K562 (cell line): Measurements from ENCODE around the gene OPA1. TPM values are rescaled to one million over a fixed set of nuclear protein-coding genes. Genes with fewer than 3 reads are reported as not detected.

ENCODE experiments used
- CCAR2 ChIP-seq: fragments of 200-400 bp; formaldehyde crosslinking; IDR thresholded peaks from 2 replicates; pipeline ENCODE4 v1.6.1; 2017; ENCODE audit warnings: mild to moderate bottlenecking, low read depth, low read length
- CHD1 ChIP-seq: fragments of 200-600 bp; sonication (generic); IDR thresholded peaks from one replicate; pipeline ENCODE4 v1.6.1; 2012; ENCODE audit warnings: mild to moderate bottlenecking, moderate library complexity, low read length, inconsistent platforms
- CTBP1 ChIP-seq: fragments of 450-650 bp; IDR thresholded peaks from 2 replicates; pipeline ENCODE4 v1.6.1; 2016; ENCODE audit warnings: borderline replicate concordance
- ETV1 ChIP-seq: fragments of 450-650 bp; conservative IDR thresholded peaks from 2 replicates; pipeline ENCODE4 v1.6.1; 2016; ENCODE audit warnings: missing genetic modification characterization, control low read depth, low read depth, missing compliant biosample characterization
- HCFC1 ChIP-seq: IDR thresholded peaks from 2 replicates; pipeline ENCODE4 v1.6.1; 2012; ENCODE audit warnings: low read depth, low read length, improper control_type of control experiment
- HDAC1 ChIP-seq, 2 experiments: fragments of 450-650 bp; IDR thresholded peaks; 2 replicates each; pipeline ENCODE4 v1.6.1; 2016 to 2017; ENCODE audit warnings: inconsistent platforms in 1 of 2, mild to moderate bottlenecking in 1 of 2, moderate library complexity in 1 of 2
- HNRNPK ChIP-seq: fragments of 200-400 bp; formaldehyde crosslinking; IDR thresholded peaks from one replicate; pipeline ENCODE4 v1.6.1; 2018; ENCODE audit warnings: mild to moderate bottlenecking, low read depth, low read length; ENCODE audit not compliant: poor library complexity, severe bottlenecking
- NCOA4 ChIP-seq: fragments of 450-650 bp; IDR thresholded peaks from 2 replicates; pipeline ENCODE4 v1.6.1; 2018; ENCODE audit warnings: mild to moderate bottlenecking; ENCODE audit not compliant: partially characterized antibody
- SRF ChIP-seq, 2 experiments: fragments of 250-450, 450-650 bp in 1 of 2; sonication (Bioruptor Pico) in 1 of 2; sonication (generic) in 1 of 2; formaldehyde crosslinking; IDR thresholded peaks; 2 replicates each; pipeline versions ENCODE4 v1.5.0 to v1.5.1; 2020 to 2022; ENCODE audit warnings: mild to moderate bottlenecking in 1 of 2, missing genetic modification reagents in 1 of 2
- STAT5A ChIP-seq: IDR thresholded peaks from 2 replicates; pipeline ENCODE4 v1.6.1; 2012; ENCODE audit warnings: low read length, inconsistent platforms, borderline replicate concordance
- THRAP3 ChIP-seq: fragments of 450-650 bp; IDR thresholded peaks from 2 replicates; pipeline ENCODE4 v1.6.1; 2016; ENCODE audit warnings: mild to moderate bottlenecking, inconsistent platforms, borderline replicate concordance
- ZNF253 ChIP-seq: fragments of 250-450 bp; sonication (Bioruptor Pico); conservative IDR thresholded peaks from 2 replicates; pipeline ENCODE4 v1.6.1; 2021; ENCODE audit warnings: mild to moderate bottlenecking
- ZNF507 ChIP-seq: conservative IDR thresholded peaks from 2 replicates; pipeline ENCODE4 v1.6.1; 2017; ENCODE audit warnings: missing genetic modification characterization, missing compliant biosample characterization
- ZNF668 ChIP-seq: fragments of 250-450 bp; sonication (Bioruptor Pico); IDR thresholded peaks from 2 replicates; pipeline ENCODE4 v1.8.0; 2022; ENCODE audit warnings: mild to moderate bottlenecking, inconsistent platforms
- ZNF830 ChIP-seq: fragments of 250-450 bp; sonication (Bioruptor Pico); IDR thresholded peaks from 2 replicates; pipeline ENCODE4 v1.5.0; 2021; ENCODE audit warnings: mild to moderate bottlenecking
- polyA plus RNA-seq, 8 experiments: library from polyadenylated mRNA; depleted of rRNA in 4 of 8; stranded (reverse) in 5 of 8; unstranded in 3 of 8; fragments of >200 nt; fragmentation: Nextera tagmentation in 2 of 8; fragmentation: Illumina TruSeq in 1 of 8; extraction: Ambion mirVana in 2 of 8; extraction: Trizol in 1 of 8; gene quantifications; 2 replicates each; pipeline versions ENCODE4 v1.2.1 to v1.2.3, GENCODE V29; 2011 to 2014; ENCODE audit warnings: inconsistent platforms in 1 of 8, missing spikeins in 1 of 8
- total RNA-seq, 7 experiments: library from RNA; depleted of rRNA in 6 of 7; stranded (reverse); fragments of >200 nt in 6 of 7; fragmentation: Illumina TruSeq in 2 of 7; extraction: Trizol in 2 of 7; gene quantifications; 2 replicates each; pipeline versions ENCODE4 v1.2.1 to v1.2.3, GENCODE V29; 2011 to 2021; ENCODE audit warnings: low replicate concordance in 1 of 7
- TF ChIP-seq, protein P1 (sequence below): fragments of 450-650 bp; conservative IDR thresholded peaks from 2 replicates; pipeline ENCODE4 v1.6.1; 2016; ENCODE audit warnings: missing genetic modification characterization, low read depth, mild to moderate bottlenecking, missing compliant biosample characterization, moderate library complexity
- TF ChIP-seq, protein P2 (sequence below): fragments of 250-450 bp; sonication (Bioruptor Pico); IDR thresholded peaks from 2 replicates; pipeline ENCODE4 v1.5.0; 2022; ENCODE audit warnings: mild to moderate bottlenecking
- TF ChIP-seq, protein P3 (sequence below), 2 experiments: fragments of 450-650 bp; conservative IDR thresholded peaks; 2 replicates each; pipeline ENCODE4 v1.6.1; 2017; ENCODE audit warnings: mild to moderate bottlenecking in 2 of 2, moderate library complexity in 2 of 2
- TF ChIP-seq, protein P4 (sequence below): sonication (generic); formaldehyde crosslinking; IDR thresholded peaks from 2 replicates; pipeline ENCODE4 v1.8.0; 2022; ENCODE audit warnings: mild to moderate bottlenecking, missing genetic modification reagents
- TF ChIP-seq, protein P5 (sequence below): fragments of 250-450 bp; sonication (Bioruptor Pico); IDR thresholded peaks from 2 replicates; pipeline ENCODE4 v1.4.0; 2020; ENCODE audit warnings: mild to moderate bottlenecking

Gene OPA1
- total and polyA plus RNA-seq, 9 of the 15 experiments (the other 6 are each of a cell fraction or from before 2014, with no cell fraction given): 19.7 to 127 (median 94.7) TPM

DNA sequence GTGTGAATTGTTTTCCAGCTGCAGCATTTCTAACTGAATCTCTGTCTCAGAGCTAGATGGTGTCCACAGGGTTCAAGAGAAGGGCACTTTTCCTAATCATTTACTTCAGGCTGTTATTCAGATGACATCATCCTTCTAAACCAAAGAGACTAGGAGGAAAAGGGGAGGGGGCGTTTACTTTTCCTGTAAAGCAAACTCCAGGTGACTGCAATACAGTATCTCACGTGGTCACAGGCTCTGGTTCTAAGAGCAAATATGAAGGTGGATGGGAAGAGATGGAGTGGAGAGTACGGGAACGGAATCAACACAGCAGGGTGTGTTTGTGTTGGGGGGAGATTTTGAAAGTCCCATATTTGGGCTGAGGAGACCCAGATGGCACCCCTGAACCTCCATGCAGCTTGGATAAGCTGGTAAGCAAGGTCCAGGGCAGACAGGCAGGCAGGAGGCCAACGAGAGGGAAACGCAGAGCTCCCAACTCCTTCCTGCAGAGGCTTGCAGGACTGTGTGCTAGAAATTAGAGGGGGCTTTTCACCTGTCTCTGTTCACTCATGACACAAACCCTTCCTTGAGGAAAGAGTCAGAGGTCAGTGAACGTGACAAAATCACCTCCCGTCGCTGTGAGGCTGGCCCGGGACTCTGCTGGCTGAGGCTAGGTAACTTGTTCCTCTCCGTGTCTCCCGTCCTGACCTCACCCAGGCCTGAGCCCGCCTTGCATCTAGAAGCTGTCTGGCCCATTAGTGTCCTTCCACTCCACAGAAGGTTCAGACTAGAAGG is 151.2 kb downstream of the OPA1 start (continued):
- TF ChIP-seq HNRNPK: no peak
- TF ChIP-seq, protein P1, sequence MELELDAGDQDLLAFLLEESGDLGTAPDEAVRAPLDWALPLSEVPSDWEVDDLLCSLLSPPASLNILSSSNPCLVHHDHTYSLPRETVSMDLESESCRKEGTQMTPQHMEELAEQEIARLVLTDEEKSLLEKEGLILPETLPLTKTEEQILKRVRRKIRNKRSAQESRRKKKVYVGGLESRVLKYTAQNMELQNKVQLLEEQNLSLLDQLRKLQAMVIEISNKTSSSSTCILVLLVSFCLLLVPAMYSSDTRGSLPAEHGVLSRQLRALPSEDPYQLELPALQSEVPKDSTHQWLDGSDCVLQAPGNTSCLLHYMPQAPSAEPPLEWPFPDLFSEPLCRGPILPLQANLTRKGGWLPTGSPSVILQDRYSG (tag): no peak
- TF ChIP-seq, protein P2, sequence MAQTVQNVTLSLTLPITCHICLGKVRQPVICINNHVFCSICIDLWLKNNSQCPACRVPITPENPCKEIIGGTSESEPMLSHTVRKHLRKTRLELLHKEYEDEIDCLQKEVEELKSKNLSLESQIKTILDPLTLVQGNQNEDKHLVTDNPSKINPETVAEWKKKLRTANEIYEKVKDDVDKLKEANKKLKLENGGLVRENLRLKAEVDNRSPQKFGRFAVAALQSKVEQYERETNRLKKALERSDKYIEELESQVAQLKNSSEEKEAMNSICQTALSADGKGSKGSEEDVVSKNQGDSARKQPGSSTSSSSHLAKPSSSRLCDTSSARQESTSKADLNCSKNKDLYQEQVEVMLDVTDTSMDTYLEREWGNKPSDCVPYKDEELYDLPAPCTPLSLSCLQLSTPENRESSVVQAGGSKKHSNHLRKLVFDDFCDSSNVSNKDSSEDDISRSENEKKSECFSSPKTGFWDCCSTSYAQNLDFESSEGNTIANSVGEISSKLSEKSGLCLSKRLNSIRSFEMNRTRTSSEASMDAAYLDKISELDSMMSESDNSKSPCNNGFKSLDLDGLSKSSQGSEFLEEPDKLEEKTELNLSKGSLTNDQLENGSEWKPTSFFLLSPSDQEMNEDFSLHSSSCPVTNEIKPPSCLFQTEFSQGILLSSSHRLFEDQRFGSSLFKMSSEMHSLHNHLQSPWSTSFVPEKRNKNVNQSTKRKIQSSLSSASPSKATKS: no peak
- no peak for TF ChIP-seq HCFC1
- TF ChIP-seq, protein P3, sequence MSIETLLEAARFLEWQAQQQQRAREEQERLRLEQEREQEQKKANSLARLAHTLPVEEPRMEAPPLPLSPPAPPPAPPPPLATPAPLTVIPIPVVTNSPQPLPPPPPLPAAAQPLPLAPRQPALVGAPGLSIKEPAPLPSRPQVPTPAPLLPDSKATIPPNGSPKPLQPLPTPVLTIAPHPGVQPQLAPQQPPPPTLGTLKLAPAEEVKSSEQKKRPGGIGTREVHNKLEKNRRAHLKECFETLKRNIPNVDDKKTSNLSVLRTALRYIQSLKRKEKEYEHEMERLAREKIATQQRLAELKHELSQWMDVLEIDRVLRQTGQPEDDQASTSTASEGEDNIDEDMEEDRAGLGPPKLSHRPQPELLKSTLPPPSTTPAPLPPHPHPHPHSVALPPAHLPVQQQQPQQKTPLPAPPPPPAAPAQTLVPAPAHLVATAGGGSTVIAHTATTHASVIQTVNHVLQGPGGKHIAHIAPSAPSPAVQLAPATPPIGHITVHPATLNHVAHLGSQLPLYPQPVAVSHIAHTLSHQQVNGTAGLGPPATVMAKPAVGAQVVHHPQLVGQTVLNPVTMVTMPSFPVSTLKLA (conservative IDR thresholded peaks at IDR 0.05): peak in 1 of 2 experiments; percentile 35; a peak in 1 of 4 replicates
- no peak for TF ChIP-seq ZNF253
- TF ChIP-seq, protein P4, sequence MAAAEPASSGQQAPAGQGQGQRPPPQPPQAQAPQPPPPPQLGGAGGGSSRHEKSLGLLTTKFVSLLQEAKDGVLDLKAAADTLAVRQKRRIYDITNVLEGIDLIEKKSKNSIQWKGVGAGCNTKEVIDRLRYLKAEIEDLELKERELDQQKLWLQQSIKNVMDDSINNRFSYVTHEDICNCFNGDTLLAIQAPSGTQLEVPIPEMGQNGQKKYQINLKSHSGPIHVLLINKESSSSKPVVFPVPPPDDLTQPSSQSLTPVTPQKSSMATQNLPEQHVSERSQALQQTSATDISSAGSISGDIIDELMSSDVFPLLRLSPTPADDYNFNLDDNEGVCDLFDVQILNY (CRISPR knock-in tag): no peak
- TF ChIP-seq CTBP1: no peak
- TF ChIP-seq THRAP3: no peak
- TF ChIP-seq ZNF507: no peak
- no peak for TF ChIP-seq ZNF830 (CRISPR knock-in tag)
- no peak for TF ChIP-seq STAT5A
- no peak for TF ChIP-seq HDAC1 (IDR thresholded peaks at IDR 0.05)
- TF ChIP-seq CHD1: no peak
- TF ChIP-seq SRF (CRISPR knock-in tag; IDR thresholded peaks at IDR 0.05): no peak
- no peak for TF ChIP-seq ETV1 (tag)
- TF ChIP-seq CCAR2: no peak
- TF ChIP-seq NCOA4: no peak
- TF ChIP-seq, protein P5, sequence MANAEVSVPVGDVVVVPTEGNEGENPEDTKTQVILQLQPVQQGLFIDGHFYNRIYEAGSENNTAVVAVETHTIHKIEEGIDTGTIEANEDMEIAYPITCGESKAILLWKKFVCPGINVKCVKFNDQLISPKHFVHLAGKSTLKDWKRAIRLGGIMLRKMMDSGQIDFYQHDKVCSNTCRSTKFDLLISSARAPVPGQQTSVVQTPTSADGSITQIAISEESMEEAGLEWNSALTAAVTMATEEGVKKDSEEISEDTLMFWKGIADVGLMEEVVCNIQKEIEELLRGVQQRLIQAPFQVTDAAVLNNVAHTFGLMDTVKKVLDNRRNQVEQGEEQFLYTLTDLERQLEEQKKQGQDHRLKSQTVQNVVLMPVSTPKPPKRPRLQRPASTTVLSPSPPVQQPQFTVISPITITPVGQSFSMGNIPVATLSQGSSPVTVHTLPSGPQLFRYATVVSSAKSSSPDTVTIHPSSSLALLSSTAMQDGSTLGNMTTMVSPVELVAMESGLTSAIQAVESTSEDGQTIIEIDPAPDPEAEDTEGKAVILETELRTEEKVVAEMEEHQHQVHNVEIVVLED (CRISPR knock-in tag): no peak
- TF ChIP-seq ZNF668: no peak
